Measurements from ENCODE around the gene CREB1.

DNA sequence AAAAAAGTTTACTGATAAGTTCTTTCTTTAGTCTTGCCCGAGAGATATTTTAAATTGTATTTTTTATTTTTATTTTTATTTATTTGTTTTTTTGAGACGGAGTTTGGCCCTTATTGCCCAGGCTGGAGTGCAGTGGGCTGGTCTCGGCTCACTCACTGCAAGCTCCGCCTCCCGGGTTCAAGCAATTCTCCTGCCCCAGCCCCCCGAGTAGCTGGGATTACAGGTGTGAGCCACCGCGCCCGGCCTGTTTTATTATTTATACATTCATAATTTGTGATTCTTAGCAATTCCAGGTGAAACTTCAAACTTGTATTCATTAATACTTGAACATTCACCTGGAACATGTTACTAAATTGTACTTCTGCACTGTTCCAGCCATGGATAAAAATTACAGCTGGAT is 2.9 kb downstream of the CREB1 start:
- TF ChIP-seq EZH2phosphoT487 (IDR thresholded peaks at IDR 0.05) = no peak
- TF ChIP-seq CTCF (IDR thresholded peaks at IDR 0.05) = no peak

Measured in neural progenitor cell (in vitro differentiated cells).